Choroid plexus epithelial cell (primary cell): ENCODE measurements around the gene TRIM62.

Source experiments
- DNase-seq: peaks from one replicate; pipeline ENCODE4 v3.0.0-alpha.2; 2010; ENCODE audit warnings: low read depth
- H3K4me3 ChIP-seq: 2 replicates; pipeline ENCODE4 v1.5.1; 2011; ENCODE audit warnings: low read depth, mild to moderate bottlenecking, control low read depth, low read length, moderate library complexity
- TF ChIP-seq, protein P1 (sequence below): conservative IDR thresholded peaks from 2 replicates; pipeline ENCODE4 v1.5.1; 2011; ENCODE audit warnings: low read depth, mild to moderate bottlenecking, control low read depth, inconsistent platforms, low read length, moderate library complexity

The TRIM62 gene

DNA sequence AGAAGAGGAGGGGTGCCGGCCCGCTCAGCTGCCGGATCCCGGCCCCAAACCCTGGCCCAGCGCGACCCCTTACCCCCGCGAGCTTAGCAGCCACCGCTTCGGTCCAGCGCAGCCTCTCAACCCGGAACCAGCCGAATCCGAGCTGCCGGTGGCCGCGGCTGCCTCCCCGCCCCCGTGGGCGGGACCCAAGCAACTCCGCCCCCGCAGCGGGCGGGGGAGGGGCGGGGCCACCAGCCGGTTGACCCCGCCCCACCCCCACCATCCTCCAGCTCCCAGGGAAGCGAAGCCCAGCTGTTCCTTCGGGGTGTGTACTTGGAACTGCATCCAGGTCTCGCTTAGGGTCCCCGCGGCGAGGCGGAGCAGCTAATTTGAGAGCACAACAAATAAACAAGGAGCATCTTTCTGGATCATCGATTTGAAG, at the start of gene TRIM62:
TSS of gene TRIM62 (minus strand) at position 123 of the 421 bp plus-strand sequence. CDS start 611 bp downstream, outside the sequence.
- DNase-seq, result peak; percentile 94
- H3K4me3 ChIP-seq, result peak within 1 kb of the TSS; percentile 91
- TF ChIP-seq, protein P1, sequence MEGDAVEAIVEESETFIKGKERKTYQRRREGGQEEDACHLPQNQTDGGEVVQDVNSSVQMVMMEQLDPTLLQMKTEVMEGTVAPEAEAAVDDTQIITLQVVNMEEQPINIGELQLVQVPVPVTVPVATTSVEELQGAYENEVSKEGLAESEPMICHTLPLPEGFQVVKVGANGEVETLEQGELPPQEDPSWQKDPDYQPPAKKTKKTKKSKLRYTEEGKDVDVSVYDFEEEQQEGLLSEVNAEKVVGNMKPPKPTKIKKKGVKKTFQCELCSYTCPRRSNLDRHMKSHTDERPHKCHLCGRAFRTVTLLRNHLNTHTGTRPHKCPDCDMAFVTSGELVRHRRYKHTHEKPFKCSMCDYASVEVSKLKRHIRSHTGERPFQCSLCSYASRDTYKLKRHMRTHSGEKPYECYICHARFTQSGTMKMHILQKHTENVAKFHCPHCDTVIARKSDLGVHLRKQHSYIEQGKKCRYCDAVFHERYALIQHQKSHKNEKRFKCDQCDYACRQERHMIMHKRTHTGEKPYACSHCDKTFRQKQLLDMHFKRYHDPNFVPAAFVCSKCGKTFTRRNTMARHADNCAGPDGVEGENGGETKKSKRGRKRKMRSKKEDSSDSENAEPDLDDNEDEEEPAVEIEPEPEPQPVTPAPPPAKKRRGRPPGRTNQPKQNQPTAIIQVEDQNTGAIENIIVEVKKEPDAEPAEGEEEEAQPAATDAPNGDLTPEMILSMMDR, result no peak

DNA sequence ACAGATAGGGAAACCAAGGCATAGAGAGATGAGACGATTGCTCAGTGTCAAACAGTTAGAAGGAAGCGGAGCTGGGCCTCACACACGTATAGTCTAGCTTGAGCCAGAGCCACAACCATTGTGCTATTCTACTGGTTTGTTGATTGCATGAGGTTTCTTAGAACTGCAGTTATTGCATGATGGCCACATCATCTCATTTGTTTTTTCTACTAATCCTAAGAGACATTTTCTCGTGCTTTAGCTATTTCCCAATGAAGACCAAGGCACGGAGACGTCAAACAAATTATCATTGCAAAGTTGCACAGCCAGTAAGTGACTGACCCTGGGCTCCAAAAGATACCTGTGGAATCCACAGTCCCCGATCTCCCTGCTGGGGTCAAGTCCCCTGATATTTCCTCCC, 49.3 kb upstream of the TRIM62 start:
- H3K4me3 ChIP-seq, result no peak overlapping the region
- TF ChIP-seq, protein P1, result no peak
- no peak for DNase-seq

DNA sequence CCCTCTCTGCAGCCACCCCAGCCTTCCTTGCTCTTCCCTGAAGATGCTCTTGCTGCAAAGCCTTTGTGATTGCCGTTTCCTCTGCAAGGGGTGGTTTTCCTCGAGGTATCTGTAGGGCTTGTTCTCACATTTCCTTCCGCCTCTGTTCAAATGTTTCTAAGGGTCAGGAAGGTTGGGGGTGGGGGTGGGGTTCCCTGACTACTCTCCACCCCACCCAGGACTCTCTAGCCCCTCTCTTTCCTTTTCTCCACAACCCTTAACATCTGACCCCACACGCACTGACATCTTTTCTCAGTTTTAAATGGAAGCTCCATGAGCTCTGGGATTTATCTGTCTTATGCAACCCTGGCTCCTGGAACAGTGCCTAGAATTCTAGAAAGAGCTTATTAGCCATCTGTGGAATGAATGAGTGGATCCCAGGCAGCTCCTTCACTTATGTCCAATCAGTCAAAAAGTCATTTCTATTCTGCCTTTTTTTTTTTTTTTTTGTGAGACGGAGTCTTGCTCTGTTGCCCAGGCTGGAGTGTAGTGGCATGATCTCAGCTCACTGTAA, 47.2 kb upstream of the TRIM62 start:
- DNase-seq, result peak; percentile 97
- TF ChIP-seq, protein P1, result no peak
- H3K4me3 ChIP-seq, result no peak overlapping the region

DNA sequence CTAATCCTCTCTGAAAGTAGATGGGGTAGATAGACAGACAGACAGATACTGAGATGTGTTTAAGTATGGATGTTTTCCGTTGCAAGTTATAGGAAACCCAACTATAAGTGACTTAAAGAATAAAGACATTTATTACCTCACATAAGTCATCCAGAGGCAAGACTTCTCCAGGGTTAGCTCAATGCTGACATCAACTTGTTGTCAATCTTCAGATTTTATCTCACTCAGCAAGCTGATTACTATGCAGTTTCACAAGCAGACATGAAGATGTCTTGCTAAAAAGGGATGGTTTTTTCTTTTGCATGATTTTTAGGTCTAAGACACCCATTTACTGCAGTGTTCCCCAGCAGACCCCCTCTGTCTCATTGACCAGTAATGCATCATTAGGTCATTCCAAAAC, 43.7 kb upstream of the TRIM62 start:
- DNase-seq, result no peak
- no peak overlapping the region for H3K4me3 ChIP-seq
- TF ChIP-seq, protein P1, result no peak

DNA sequence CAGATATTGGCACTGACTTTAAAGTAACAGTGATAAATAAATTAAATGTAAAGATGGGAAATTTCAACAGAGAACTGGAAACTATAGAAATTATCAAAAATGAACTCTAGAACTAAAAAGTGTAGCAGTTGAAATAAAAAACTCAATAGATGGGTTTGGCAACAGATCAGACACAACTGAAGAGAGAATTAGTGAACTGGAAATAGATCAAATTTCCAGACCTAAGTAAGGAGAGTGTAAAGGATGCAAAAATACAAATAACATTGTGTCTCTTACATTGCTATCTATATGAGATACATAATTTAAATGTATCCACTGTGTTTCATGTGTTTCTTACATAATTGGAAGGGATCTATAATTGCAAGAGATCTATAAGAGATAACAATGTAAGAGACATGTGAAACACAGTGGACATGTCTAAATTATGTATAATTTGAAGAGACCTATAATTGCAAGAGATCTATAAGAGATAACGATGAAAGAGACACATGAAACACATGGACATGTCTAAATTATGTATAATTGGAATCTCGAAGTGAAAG, 42.4 kb upstream of the TRIM62 start:
- TF ChIP-seq, protein P1, result no peak
- no peak for DNase-seq
- no peak overlapping the region for H3K4me3 ChIP-seq

DNA sequence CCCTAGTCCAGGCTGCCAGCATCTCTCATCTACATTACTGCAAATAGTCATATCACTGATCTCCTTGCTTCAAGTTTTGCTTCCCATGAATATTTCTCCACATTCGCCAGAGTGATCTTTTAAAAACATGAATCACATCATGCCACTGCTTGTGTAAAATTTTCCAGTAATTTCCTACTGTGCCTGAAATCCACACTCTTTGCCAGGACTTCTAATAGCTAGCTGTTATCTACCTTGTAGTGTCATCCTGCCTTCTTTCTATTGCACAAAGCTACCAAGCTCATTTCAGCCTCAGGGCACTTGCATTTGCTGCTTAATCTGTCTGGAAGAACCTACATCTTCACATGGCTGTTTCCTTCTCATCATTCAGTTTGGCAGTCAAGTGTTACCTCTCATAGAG, 40.5 kb upstream of the TRIM62 start:
- no peak overlapping the region for H3K4me3 ChIP-seq
- DNase-seq, result no peak
- TF ChIP-seq, protein P1, result no peak

DNA sequence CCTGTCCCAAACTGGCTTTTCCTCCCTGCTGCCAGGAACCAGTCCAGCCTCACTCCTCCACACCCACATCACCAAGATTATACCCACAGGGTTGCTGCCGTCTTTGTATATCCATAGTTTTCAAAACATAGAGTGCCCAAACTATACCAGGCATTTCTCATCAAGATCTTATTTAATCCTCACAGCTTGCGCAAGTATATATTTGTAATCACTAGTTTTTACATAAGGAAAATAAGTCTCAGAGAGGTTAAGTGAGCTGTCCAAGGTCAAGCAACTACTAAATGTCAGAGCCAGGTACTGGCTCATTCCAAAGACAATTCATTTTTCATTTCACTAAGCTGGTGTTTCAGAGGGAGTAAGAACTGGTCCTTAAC, 39.5 kb upstream of the TRIM62 start:
- no peak for DNase-seq
- TF ChIP-seq, protein P1, result no peak
- no peak overlapping the region for H3K4me3 ChIP-seq
